ENCODE data around the gene TMTC2. TPM values are rescaled to one million over a fixed set of nuclear protein-coding genes. Genes with fewer than 3 reads are reported as not detected.

The TMTC2 gene
- total and polyA plus RNA-seq, 12 donors, result 1.6 to 4.4 (median 2.7) TPM

DNA sequence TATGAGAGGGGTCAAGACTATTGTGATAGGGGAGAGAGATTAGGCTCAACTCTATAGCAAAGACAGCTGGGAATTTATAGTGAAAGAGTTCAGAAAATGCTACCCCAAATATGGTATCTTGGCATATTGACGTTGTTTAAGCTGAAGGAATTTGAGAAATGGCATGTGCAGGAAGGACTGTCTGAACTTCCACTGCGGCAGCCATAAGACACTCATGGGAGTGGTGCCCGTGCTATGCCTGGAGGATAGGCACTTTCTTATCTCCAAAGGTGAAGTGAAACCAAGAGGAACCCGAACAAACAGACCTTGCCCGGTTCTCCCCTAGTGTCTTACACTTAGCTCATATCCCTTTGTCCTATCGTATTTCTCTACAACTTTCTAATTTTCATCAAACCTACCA lies 390.3 kb downstream of the TMTC2 start:
- no peak for DNase-seq
- WGBS, 4 donors, result 89 to 94% (median 91%) methylated on average over 6 of the region's 6 CpGs
- no peaks in the 10 kb centered on the region for H3K4me1 ChIP-seq (replicated peaks in 1 of 2)
- no peak overlapping the region for H3K27ac ChIP-seq
- no peak for TF ChIP-seq POLR2A (IDR thresholded peaks at IDR 0.05)
- TF ChIP-seq, protein P1, sequence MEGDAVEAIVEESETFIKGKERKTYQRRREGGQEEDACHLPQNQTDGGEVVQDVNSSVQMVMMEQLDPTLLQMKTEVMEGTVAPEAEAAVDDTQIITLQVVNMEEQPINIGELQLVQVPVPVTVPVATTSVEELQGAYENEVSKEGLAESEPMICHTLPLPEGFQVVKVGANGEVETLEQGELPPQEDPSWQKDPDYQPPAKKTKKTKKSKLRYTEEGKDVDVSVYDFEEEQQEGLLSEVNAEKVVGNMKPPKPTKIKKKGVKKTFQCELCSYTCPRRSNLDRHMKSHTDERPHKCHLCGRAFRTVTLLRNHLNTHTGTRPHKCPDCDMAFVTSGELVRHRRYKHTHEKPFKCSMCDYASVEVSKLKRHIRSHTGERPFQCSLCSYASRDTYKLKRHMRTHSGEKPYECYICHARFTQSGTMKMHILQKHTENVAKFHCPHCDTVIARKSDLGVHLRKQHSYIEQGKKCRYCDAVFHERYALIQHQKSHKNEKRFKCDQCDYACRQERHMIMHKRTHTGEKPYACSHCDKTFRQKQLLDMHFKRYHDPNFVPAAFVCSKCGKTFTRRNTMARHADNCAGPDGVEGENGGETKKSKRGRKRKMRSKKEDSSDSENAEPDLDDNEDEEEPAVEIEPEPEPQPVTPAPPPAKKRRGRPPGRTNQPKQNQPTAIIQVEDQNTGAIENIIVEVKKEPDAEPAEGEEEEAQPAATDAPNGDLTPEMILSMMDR (IDR thresholded peaks at IDR 0.05), result no peak
- H3K27me3 ChIP-seq, result no peaks in the 10 kb centered on the region
- peaks cover 0 to 8% (median 0%) of the 10 kb centered on the region in 3 donors for H3K9me3 ChIP-seq (replicated peaks in 1 of 3)
- H3K36me3 ChIP-seq (replicated peaks in 1 of 2), result no peaks in the 10 kb centered on the region
- intact Hi-C loops (cut with DNase I), result no loop called here
- no peak overlapping the region for H3K4me3 ChIP-seq

DNA sequence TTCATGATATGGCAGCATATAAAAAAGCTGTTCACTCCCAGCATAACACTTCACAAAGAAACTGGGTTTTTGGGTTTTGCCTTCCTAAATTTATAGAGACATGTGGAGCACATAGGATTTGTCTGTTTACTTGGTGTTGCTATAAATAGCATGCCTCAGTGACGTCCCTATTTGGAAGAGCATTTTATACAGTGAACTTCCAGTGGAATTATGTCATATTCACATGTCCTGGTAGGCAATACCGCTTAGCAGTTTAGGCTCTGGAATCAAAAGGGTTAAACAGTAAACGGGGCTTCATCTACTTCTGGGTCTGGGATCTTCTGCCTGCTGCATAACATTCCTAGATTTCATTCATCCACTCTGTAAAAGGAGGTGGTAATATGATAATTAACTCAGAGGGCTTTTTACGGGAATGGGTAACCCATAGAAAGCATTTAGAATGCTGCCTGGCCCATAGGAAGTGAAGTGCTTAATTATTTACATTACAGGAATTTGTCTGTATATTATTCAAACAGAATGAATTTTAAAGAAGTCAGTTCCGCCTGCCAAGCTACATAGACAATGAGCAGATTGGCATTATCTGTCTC lies 396.1 kb downstream of the TMTC2 start:
- intact Hi-C loops (cut with DNase I), result no loop called here
- no peaks in the 10 kb centered on the region for H3K9me3 ChIP-seq (replicated peaks in 1 of 3)
- H3K4me1 ChIP-seq (replicated peaks in 1 of 2), result no peaks in the 10 kb centered on the region
- DNase-seq, result no peak
- no peak for TF ChIP-seq POLR2A (IDR thresholded peaks at IDR 0.05)
- TF ChIP-seq, protein P1 (IDR thresholded peaks at IDR 0.05), result no peak
- H3K27me3 ChIP-seq, result no peaks in the 10 kb centered on the region
- H3K4me3 ChIP-seq, result no peak overlapping the region
- WGBS, 4 donors, result 60 to 71% (median 63%) methylated on average over 5 of the region's 5 CpGs
- no peak overlapping the region for H3K27ac ChIP-seq
- H3K36me3 ChIP-seq (replicated peaks in 1 of 2), result no peaks in the 10 kb centered on the region

DNA sequence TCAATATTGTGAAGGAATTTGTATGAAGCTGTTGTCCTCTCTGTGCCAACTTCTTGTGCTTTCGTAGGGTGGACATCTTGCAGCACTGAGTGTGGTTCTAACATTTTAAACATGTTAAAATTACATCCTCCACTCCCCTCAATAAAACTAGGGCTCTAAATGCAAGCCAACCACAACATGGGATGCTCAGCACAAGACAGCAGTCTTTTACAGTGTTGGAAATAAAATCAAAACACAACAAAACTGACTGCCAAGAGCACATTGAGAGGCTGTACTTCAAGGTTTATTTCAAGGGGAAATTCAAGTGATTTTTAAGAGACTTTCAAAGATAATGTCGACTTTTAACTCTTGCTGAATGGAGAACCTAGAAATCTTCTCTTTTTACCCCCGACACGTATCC lies 396.9 kb downstream of the TMTC2 start:
- intact Hi-C loops (cut with DNase I), result no loop called here
- Histone ChIP-seq H3K27me3 (no peaks in the 10 kb centered on the region), H3K9me3 (replicated peaks in 1 of 3) (no peaks in the 10 kb centered on the region), H3K4me1 (replicated peaks in 1 of 2) (no peaks in the 10 kb centered on the region), H3K36me3 (replicated peaks in 1 of 2) (no peaks in the 10 kb centered on the region), H3K4me3 (no peak overlapping the region), H3K27ac (no peak overlapping the region)
- DNase-seq, result no peak
- 55 to 79% (median 66%) methylated on average over 4 of the region's 4 CpGs for WGBS, 4 donors
- TF ChIP-seq, protein P1 (IDR thresholded peaks at IDR 0.05), result no peak

DNA sequence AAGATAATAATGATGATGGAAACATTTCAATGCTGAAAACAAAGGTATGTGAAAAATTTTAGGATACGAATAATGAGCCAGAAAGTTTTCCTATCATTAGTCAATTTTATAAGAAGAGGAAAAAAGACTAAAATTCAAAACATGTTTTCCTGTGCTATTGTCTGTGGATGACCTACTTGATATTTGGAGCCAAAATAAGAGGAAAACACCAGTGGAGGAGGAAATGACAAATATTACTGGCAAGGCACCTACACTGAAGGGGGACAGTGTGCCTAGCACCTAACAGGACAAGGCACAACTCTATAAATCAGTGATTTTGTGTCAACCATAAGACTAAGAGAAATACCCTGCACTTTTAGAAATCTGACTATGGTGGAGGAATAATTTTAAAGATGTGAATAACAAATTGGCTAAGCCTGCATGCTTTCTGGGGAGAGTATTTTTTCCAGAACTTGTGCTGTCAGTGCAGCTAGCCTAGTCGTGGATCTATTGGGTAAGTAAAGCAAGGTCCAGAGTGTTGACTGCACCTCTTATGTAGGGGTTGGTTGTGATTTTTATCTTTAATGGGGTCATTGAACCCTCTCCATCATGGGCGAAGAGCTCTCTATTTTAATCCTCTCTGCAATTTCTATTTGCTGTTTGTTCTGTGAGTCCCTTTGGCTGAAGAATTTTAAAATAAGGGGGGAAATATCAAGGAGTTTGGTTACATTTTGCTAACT lies 398.0 kb downstream of the TMTC2 start:
- intact Hi-C loops (cut with DNase I), result no loop called here
- Histone ChIP-seq H3K4me3 (no peak overlapping the region), H3K36me3 (replicated peaks in 1 of 2) (no peaks in the 10 kb centered on the region), H3K27me3 (no peaks in the 10 kb centered on the region), H3K27ac (no peak overlapping the region), H3K9me3 (replicated peaks in 1 of 3) (no peaks in the 10 kb centered on the region), H3K4me1 (replicated peaks in 1 of 2) (no peaks in the 10 kb centered on the region)
- WGBS, 4 donors, result 75 to 83% (median 78%) methylated on average over 3 of the region's 3 CpGs
- no peak for DNase-seq
- TF ChIP-seq, protein P1 (IDR thresholded peaks at IDR 0.05), result no peak
- TF ChIP-seq POLR2A (IDR thresholded peaks at IDR 0.05), result no peak

All from adrenal gland (tissue), 12 donors.